Keratinocyte (primary cell): Measurements from ENCODE around the gene SPEM3. TPM values are rescaled to one million over a fixed set of nuclear protein-coding genes. Genes with fewer than 3 reads are reported as not detected.

ENCODE experiments used
- DNase-seq: peaks from one replicate; pipeline ENCODE4 v3.0.0-alpha.2; 2011; ENCODE audit warnings: low read depth, missing footprints, low spot score
- FAIRE-seq: peaks from 2 replicates; lab custom pipeline; 2011; peaks lifted over from hg19 to GRCh38; lab: Jason Lieb, UNC
- H2AFZ ChIP-seq: 2 replicates; pipeline ENCODE4 v1.6.0; 2012; ENCODE audit warnings: low read length, control low read depth, inconsistent platforms; ENCODE audit not compliant: control insufficient read depth
- H3K27ac ChIP-seq: 2 replicates; pipeline ENCODE4 v1.5.1; 2011; ENCODE audit warnings: low read length; ENCODE audit not compliant: control insufficient read depth, insufficient read depth
- H3K27me3 ChIP-seq: 3 replicates; pipeline ENCODE4 v1.6.0; 2011; ENCODE audit warnings: low read length; ENCODE audit not compliant: control insufficient read depth, insufficient read depth; ENCODE audit errors: extremely low read depth
- H3K36me3 ChIP-seq, 2 experiments: 2 replicates in 1 of 2; 3 replicates in 1 of 2; pipeline ENCODE4 v1.5.1; 2011; ENCODE audit warnings: low read length in 2 of 2, mild to moderate bottlenecking in 1 of 2; ENCODE audit not compliant: control insufficient read depth in 2 of 2, insufficient read depth in 2 of 2; ENCODE audit errors: extremely low read depth in 1 of 2
- H3K4me1 ChIP-seq: 3 replicates; pipeline ENCODE4 v1.5.1; 2011; ENCODE audit warnings: low read length; ENCODE audit not compliant: control insufficient read depth, insufficient read depth; ENCODE audit errors: extremely low read depth
- H3K4me2 ChIP-seq: 3 replicates; pipeline ENCODE4 v1.6.0; 2011; ENCODE audit warnings: low read depth, low read length; ENCODE audit not compliant: control insufficient read depth, insufficient read depth; ENCODE audit errors: extremely low read depth
- H3K4me3 ChIP-seq, 3 experiments: fragments of 200-600 bp in 1 of 3; sonication (generic) in 1 of 3; 2 replicates in 2 of 3; 3 replicates in 1 of 3; pipeline ENCODE4 v1.5.1; 2011 to 2016; ENCODE audit warnings: low read length in 3 of 3, mild to moderate bottlenecking in 3 of 3, control low read depth in 2 of 3, inconsistent platforms in 1 of 3, low read depth in 1 of 3, mixed read lengths in 1 of 3, mixed run types in 1 of 3, moderate library complexity in 1 of 3; ENCODE audit not compliant: control insufficient read depth in 2 of 3, insufficient read depth in 2 of 3; ENCODE audit errors: extremely low read depth in 1 of 3
- H3K79me2 ChIP-seq: 2 replicates; pipeline ENCODE4 v1.6.0; 2012; ENCODE audit warnings: low read length; ENCODE audit not compliant: control insufficient read depth, insufficient read depth
- H3K9ac ChIP-seq: 3 replicates; pipeline ENCODE4 v1.6.0; 2011; ENCODE audit warnings: low read length; ENCODE audit not compliant: control insufficient read depth, insufficient read depth; ENCODE audit errors: extremely low read depth
- H3K9me1 ChIP-seq: 3 replicates; pipeline ENCODE4 v1.6.0; 2011; ENCODE audit warnings: low read length; ENCODE audit not compliant: control insufficient read depth, insufficient read depth; ENCODE audit errors: extremely low read depth
- H3K9me3 ChIP-seq: 2 replicates; pipeline ENCODE4 v1.5.1; 2012; ENCODE audit warnings: low read depth, low read length; ENCODE audit not compliant: control insufficient read depth
- H4K20me1 ChIP-seq: 3 replicates; pipeline ENCODE4 v1.6.0; 2011; ENCODE audit warnings: low read length; ENCODE audit not compliant: control insufficient read depth, insufficient read depth; ENCODE audit errors: extremely low read depth
- EZH2 ChIP-seq: IDR thresholded peaks from one replicate; pipeline ENCODE4 v1.6.1; 2012; ENCODE audit warnings: inconsistent platforms, mild to moderate bottlenecking, low read length, moderate library complexity
- dilution Hi-C: fragments of 300-500 bp; cut with MboI; formaldehyde crosslinking; loops from one replicate; pipeline ENCODE4 v1.7.0; 2020; ENCODE audit warnings: low sequenced_read_pairs; ENCODE audit not compliant: extremely low pct_ligation_motif_present
- polyA plus RNA-seq, 5 experiments: library from polyadenylated mRNA; depleted of rRNA in 3 of 5; stranded (reverse) in 3 of 5; stranded (forward) in 1 of 5; unstranded in 1 of 5; fragments of >200 nt; gene quantifications; 1 replicate in 1 of 5; 2 replicates in 3 of 5; 3 replicates in 1 of 5; pipeline versions ENCODE4 v1.2.1 to v1.2.3, GENCODE V29; 2011 to 2012; ENCODE audit warnings: missing spikeins in 2 of 5, low read depth in 1 of 5, low replicate concordance in 1 of 5
- TF ChIP-seq, protein P1 (sequence below), 3 experiments: IDR thresholded peaks in 1 of 3; conservative IDR thresholded peaks in 1 of 3; optimal IDR thresholded peaks in 1 of 3; 2 replicates in 2 of 3; 3 replicates in 1 of 3; pipeline versions ENCODE3 to v1.5.1; 2011; ENCODE audit warnings: low read length in 3 of 3, mild to moderate bottlenecking in 3 of 3, moderate library complexity in 2 of 3, control low read depth in 1 of 3, inconsistent platforms in 1 of 3; ENCODE audit not compliant: insufficient read depth in 2 of 3; ENCODE audit errors: extremely low read depth in 1 of 3

SPEM3 gene
- polyA plus RNA-seq, 1 donor (not counting 4 experiments of a cell fraction or from before 2014, with no cell fraction given), result not detected

- peak overlapping the region; percentile 37 for H2AFZ ChIP-seq
- TF ChIP-seq EZH2, result no peak
- TF ChIP-seq, protein P1, sequence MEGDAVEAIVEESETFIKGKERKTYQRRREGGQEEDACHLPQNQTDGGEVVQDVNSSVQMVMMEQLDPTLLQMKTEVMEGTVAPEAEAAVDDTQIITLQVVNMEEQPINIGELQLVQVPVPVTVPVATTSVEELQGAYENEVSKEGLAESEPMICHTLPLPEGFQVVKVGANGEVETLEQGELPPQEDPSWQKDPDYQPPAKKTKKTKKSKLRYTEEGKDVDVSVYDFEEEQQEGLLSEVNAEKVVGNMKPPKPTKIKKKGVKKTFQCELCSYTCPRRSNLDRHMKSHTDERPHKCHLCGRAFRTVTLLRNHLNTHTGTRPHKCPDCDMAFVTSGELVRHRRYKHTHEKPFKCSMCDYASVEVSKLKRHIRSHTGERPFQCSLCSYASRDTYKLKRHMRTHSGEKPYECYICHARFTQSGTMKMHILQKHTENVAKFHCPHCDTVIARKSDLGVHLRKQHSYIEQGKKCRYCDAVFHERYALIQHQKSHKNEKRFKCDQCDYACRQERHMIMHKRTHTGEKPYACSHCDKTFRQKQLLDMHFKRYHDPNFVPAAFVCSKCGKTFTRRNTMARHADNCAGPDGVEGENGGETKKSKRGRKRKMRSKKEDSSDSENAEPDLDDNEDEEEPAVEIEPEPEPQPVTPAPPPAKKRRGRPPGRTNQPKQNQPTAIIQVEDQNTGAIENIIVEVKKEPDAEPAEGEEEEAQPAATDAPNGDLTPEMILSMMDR (optimal IDR thresholded peaks at IDR 0.05 in 1 of 3, IDR thresholded peaks at IDR 0.05 in 1 of 3, conservative IDR thresholded peaks at IDR 0.05 in 1 of 3; ENCODE audit: extremely low read depth in 1 of 3, insufficient read depth in 2 of 3, low read length in 3 of 3), result no peak
- peaks cover 0 to 2% of the 10 kb centered on the region in 2 experiments for H3K36me3 ChIP-seq
- peaks cover 42% of the 10 kb centered on the region for H3K4me1 ChIP-seq
- no peak for FAIRE-seq
- H3K4me2 ChIP-seq, result peak overlapping the region; percentile 99
- peak overlapping the region; percentile 62 for H3K27ac ChIP-seq
- dilution Hi-C loops, result no loop called here
- peak overlapping the region; percentile 59 to 81 (median 66) for H3K4me3 ChIP-seq
- no peaks in the 10 kb centered on the region for H3K9me3 ChIP-seq
- DNase-seq, result no peak
- peaks cover 2% of the 10 kb centered on the region for H3K9me1 ChIP-seq
- peak overlapping the region; percentile 77 for H3K9ac ChIP-seq
- H4K20me1 ChIP-seq, result no peaks in the 10 kb centered on the region
- no peaks in the 10 kb centered on the region for H3K27me3 ChIP-seq
- peaks cover 17% of the 10 kb centered on the region for H3K79me2 ChIP-seq
Measured at GRCh38 chr17:7437369-7437863, 8.8 kb downstream of the SPEM3 start.

DNA sequence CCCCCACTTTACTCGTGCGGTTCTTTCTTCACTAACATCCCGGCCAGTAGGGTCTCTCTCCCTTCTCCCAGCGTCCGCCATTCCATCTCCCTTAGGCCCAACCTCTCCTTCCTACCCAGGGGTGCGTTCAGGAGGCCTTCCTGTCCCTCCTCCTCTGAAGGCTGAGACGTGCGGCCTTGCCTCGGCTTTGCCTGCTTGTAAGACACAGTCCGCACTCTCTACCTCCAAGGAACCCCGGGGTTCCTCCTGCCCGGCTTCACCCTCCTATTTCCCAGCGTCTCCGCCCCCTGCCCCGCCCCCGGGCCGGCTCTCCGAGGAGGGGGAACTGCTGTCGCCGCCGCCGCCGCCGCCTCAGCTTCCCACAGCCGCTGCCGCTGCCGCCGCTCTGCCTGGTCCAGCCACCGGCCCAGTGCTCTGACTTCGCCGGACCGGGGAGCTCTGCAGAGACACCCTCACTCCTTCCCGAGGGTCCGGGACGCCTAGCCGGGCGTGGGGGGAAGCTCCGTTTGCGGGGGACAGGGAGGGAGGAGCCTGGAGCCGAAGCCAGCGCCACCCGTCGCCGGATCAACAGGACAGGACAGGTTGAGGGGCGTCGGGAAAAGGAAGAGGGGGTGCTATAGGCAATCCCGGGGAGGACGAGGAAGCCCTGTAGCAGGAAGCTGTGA, 9.4 kb downstream of the SPEM3 start:
- Histone ChIP-seq H3K9me1 (peaks cover 2% of the 10 kb centered on the region), H3K79me2 (peaks cover 17% of the 10 kb centered on the region), H3K9ac (peak overlapping the region; percentile 77), H3K4me2 (peak overlapping the region; percentile 99), H3K27me3 (no peaks in the 10 kb centered on the region), H3K4me1 (peaks cover 43% of the 10 kb centered on the region), H3K9me3 (no peaks in the 10 kb centered on the region), H2AFZ (peak overlapping the region; percentile 44), H3K4me3 (peak overlapping the region; percentile 59 to 81 (median 66)), H3K27ac (peak overlapping the region; percentile 62), H3K36me3 (peaks cover 0 to 4% of the 10 kb centered on the region in 2 experiments), H4K20me1 (no peaks in the 10 kb centered on the region)
- FAIRE-seq (no peak), DNase-seq (no peak)
- dilution Hi-C loops, result no loop called here
- no peak for TF ChIP-seq EZH2
- TF ChIP-seq, protein P1 (optimal IDR thresholded peaks at IDR 0.05 in 1 of 3, IDR thresholded peaks at IDR 0.05 in 1 of 3, conservative IDR thresholded peaks at IDR 0.05 in 1 of 3; ENCODE audit: extremely low read depth in 1 of 3, insufficient read depth in 2 of 3, low read length in 3 of 3), result peak in 1 of 3 experiments; percentile 0
